Neuronal stem cell (in vitro differentiated cells): ENCODE results near the gene SRSF10.
"Not testable (repeated sequence)": the region's sequence is repeated elsewhere in the genome, so short reads cannot be mapped to it uniquely, and the experiment has no call there.

ENCODE experiments used
- DNase-seq: peaks from one replicate; pipeline ENCODE4 v3.0.0-alpha.2; 2013; ENCODE audit warnings: low spot score
- H2AFZ ChIP-seq: one replicate; pipeline ENCODE4 v1.6.1; 2013; ENCODE audit warnings: mild to moderate bottlenecking, low read length, inconsistent platforms
- H2AK5ac ChIP-seq: 2 replicates; pipeline ENCODE4 v1.6.1; 2013; ENCODE audit warnings: low read depth, mild to moderate bottlenecking, inconsistent platforms, low read length, moderate library complexity, mixed read lengths
- H2BK120ac ChIP-seq: 2 replicates; pipeline ENCODE4 v1.6.1; 2013; ENCODE audit warnings: low read depth, mild to moderate bottlenecking, inconsistent platforms, low read length, moderate library complexity, mixed read lengths
- H2BK12ac ChIP-seq: one replicate; pipeline ENCODE4 v1.6.1; 2013; ENCODE audit warnings: low read length, inconsistent platforms
- H2BK15ac ChIP-seq: 2 replicates; pipeline ENCODE4 v1.6.1; 2013; ENCODE audit warnings: mild to moderate bottlenecking, low read length, inconsistent platforms, mixed read lengths
- H2BK5ac ChIP-seq: one replicate; pipeline ENCODE4 v1.6.1; 2013; ENCODE audit warnings: inconsistent platforms, mild to moderate bottlenecking, low read length, moderate library complexity
- H3K14ac ChIP-seq: one replicate; pipeline ENCODE4 v1.6.1; 2013; ENCODE audit warnings: low read length, inconsistent platforms
- H3K18ac ChIP-seq: 2 replicates; pipeline ENCODE4 v1.6.1; 2013; ENCODE audit warnings: low read length, inconsistent platforms
- H3K23ac ChIP-seq: 2 replicates; pipeline ENCODE4 v1.6.1; 2013; ENCODE audit warnings: low read depth, mild to moderate bottlenecking, mixed read lengths, low read length, inconsistent platforms; ENCODE audit not compliant: poor library complexity
- H3K27ac ChIP-seq: replicated peaks from 3 replicates; pipeline ENCODE4 v1.5.1; 2013; ENCODE audit warnings: low read length, inconsistent platforms
- H3K27me3 ChIP-seq, 3 experiments: 2 replicates each; pipeline ENCODE4 v1.6.1; 2013; ENCODE audit warnings: low read length in 3 of 3, mild to moderate bottlenecking in 2 of 3, inconsistent platforms in 1 of 3, low read depth in 1 of 3, mixed read lengths in 1 of 3, moderate library complexity in 1 of 3; ENCODE audit not compliant: control insufficient read depth in 3 of 3, insufficient read depth in 3 of 3
- H3K36me3 ChIP-seq, 2 donors: replicated peaks in 1 of 2; 2 replicates each; pipeline ENCODE4 v1.6.1; 2013; ENCODE audit warnings: low read length in 2 of 2; ENCODE audit not compliant: control insufficient read depth in 2 of 2, insufficient read depth in 2 of 2
- H3K4ac ChIP-seq: 2 replicates; pipeline ENCODE4 v1.6.1; 2013; ENCODE audit warnings: inconsistent platforms, mild to moderate bottlenecking, low read length, moderate library complexity
- H3K4me1 ChIP-seq, 2 donors: 1 replicate in 1 of 2; 2 replicates in 1 of 2; pipeline ENCODE4 v1.6.1; 2013; ENCODE audit warnings: low read length in 2 of 2, low read depth in 1 of 2; ENCODE audit not compliant: control insufficient read depth in 2 of 2, insufficient read depth in 1 of 2
- H3K4me2 ChIP-seq: one replicate; pipeline ENCODE4 v1.6.1; 2013; ENCODE audit warnings: mild to moderate bottlenecking, low read length, inconsistent platforms; ENCODE audit not compliant: insufficient read depth, poor library complexity, severe bottlenecking
- H3K4me3 ChIP-seq, 2 donors: 2 replicates each; pipeline ENCODE4 v1.5.1; 2013; ENCODE audit warnings: low read length in 2 of 2, mild to moderate bottlenecking in 2 of 2, inconsistent platforms in 1 of 2, moderate library complexity in 1 of 2
- H3K79me1 ChIP-seq: one replicate; pipeline ENCODE4 v1.6.1; 2013; ENCODE audit warnings: low read depth, mild to moderate bottlenecking, inconsistent platforms, low read length, moderate library complexity
- H3K9ac ChIP-seq: one replicate; pipeline ENCODE4 v1.6.1; 2013; ENCODE audit warnings: mild to moderate bottlenecking, low read depth, low read length, inconsistent platforms; ENCODE audit not compliant: poor library complexity
- H3K9me3 ChIP-seq, 2 donors: replicated peaks in 1 of 2; 2 replicates each; pipeline versions ENCODE3 to v1.6.1; 2013; ENCODE audit warnings: low read length in 2 of 2, mild to moderate bottlenecking in 2 of 2, inconsistent platforms in 1 of 2, low read depth in 1 of 2, mixed read lengths in 1 of 2, moderate library complexity in 1 of 2; ENCODE audit not compliant: control insufficient read depth in 2 of 2, insufficient read depth in 1 of 2
- H4K8ac ChIP-seq: one replicate; pipeline ENCODE4 v1.6.1; 2013; ENCODE audit warnings: low read depth, mild to moderate bottlenecking, inconsistent platforms, low read length, moderate library complexity
- H4K91ac ChIP-seq: one replicate; pipeline ENCODE4 v1.6.1; 2013; ENCODE audit warnings: low read length, low read depth, mild to moderate bottlenecking, inconsistent platforms; ENCODE audit not compliant: poor library complexity
- WGBS, 2 donors: extraction: QIAGEN DNeasy Blood & Tissue Kit; methylation state at CpG; one replicate each; pipeline ENCODE4 v1.1.7; 2013; ENCODE audit warnings: missing lambda C conversion rate in 2 of 2, mixed read lengths in 1 of 2; ENCODE audit not compliant: insufficient read length in 2 of 2, insufficient replicate concordance in 1 of 2; ENCODE audit errors: extremely low coverage in 2 of 2; 5-methylcytosine and 5-hydroxymethylcytosine counted together

SRSF10 gene

GRCh38 chr1:24015221-24016210 is 35.4 kb upstream of the SRSF10 start:
- WGBS, 2 donors = no CpG with 5 or more reads among the region's 6 CpGs
- no peak overlapping the region for H3K27ac ChIP-seq

GRCh38 chr1:24012878-24013277 is 32.8 kb upstream of the SRSF10 start:
- H3K9me3 ChIP-seq, H3K14ac ChIP-seq, H2BK120ac ChIP-seq, H3K27ac ChIP-seq, DNase-seq, H3K18ac ChIP-seq, H3K23ac ChIP-seq, H3K79me1 ChIP-seq, H2BK15ac ChIP-seq, H2BK5ac ChIP-seq, H2AFZ ChIP-seq, H4K91ac ChIP-seq, H3K4me2 ChIP-seq, H3K9ac ChIP-seq, H3K4me3 ChIP-seq, H2AK5ac ChIP-seq, H2BK12ac ChIP-seq, H3K27me3 ChIP-seq, H3K4ac ChIP-seq, H3K36me3 ChIP-seq, H3K4me1 ChIP-seq, H4K8ac ChIP-seq: not testable (repeated sequence)
- no CpG with 5 or more reads among the region's 8 CpGs for WGBS, 2 donors

More at GRCh38 chr1:24015221-24016210, 35.4 kb upstream of the SRSF10 start:
- Histone ChIP-seq H3K4me3 (no peak overlapping the region), H2BK15ac (no peak overlapping the region), H3K27me3 (peaks cover 0 to 2% (median 0%) of the 10 kb centered on the region in 3 experiments), H2BK5ac (no peak overlapping the region), H4K91ac (no peak overlapping the region), H3K9me3 (no peaks in the 10 kb centered on the region), H3K23ac (no peak overlapping the region), H2AK5ac (no peak overlapping the region), H3K9ac (no peak overlapping the region), H3K4me1 (peaks cover 6 to 7% of the 10 kb centered on the region in 2 donors), H3K14ac (no peak overlapping the region), H3K18ac (no peak overlapping the region), H2BK12ac (no peak overlapping the region), H3K36me3 (no peaks in the 10 kb centered on the region), H2AFZ (no peak overlapping the region), H3K4ac (no peak overlapping the region), H2BK120ac (no peak overlapping the region), H3K79me1 (no peaks in the 10 kb centered on the region), H4K8ac (no peak overlapping the region), H3K4me2 (no peak overlapping the region)
- no peak for DNase-seq

GRCh38 chr1:24010650-24011049 is 30.5 kb upstream of the SRSF10 start:
- Histone ChIP-seq H4K91ac (no peak overlapping the region), H3K79me1 (no peaks in the 10 kb centered on the region), H3K4me1 (no peaks in the 10 kb centered on the region), H3K9ac (no peak overlapping the region), H3K18ac (no peak overlapping the region), H2BK12ac (no peak overlapping the region), H3K27ac (no peak overlapping the region), H2BK120ac (no peak overlapping the region), H2BK5ac (no peak overlapping the region), H3K4me3 (no peak overlapping the region), H2AFZ (no peak overlapping the region), H3K4ac (no peak overlapping the region), H3K14ac (no peak overlapping the region), H3K27me3 (peaks cover 0 to 2% (median 0%) of the 10 kb centered on the region in 3 experiments), H2AK5ac (no peak overlapping the region), H2BK15ac (no peak overlapping the region), H3K36me3 (no peaks in the 10 kb centered on the region), H4K8ac (no peak overlapping the region), H3K4me2 (no peak overlapping the region), H3K23ac (no peak overlapping the region), H3K9me3 (no peaks in the 10 kb centered on the region)
- DNase-seq = no peak
- WGBS, 2 donors = 100% methylated on average over 2 of the region's 5 CpGs; no CpG with 5 or more reads in 1 of the 2 donors

- H2BK12ac ChIP-seq = no peak overlapping the region
- no peak overlapping the region for H3K9ac ChIP-seq
- H2BK5ac ChIP-seq = no peak overlapping the region
- WGBS, 2 donors = no CpG with 5 or more reads among the region's 1 CpG
- H2AK5ac ChIP-seq = no peak overlapping the region
- H3K79me1 ChIP-seq = no peaks in the 10 kb centered on the region
- H2BK120ac ChIP-seq = no peak overlapping the region
- no peak overlapping the region for H4K91ac ChIP-seq
- H3K27me3 ChIP-seq = no peaks in the 10 kb centered on the region
- no peaks in the 10 kb centered on the region for H3K9me3 ChIP-seq
- no peak for DNase-seq
- no peak overlapping the region for H3K4ac ChIP-seq
- H3K4me3 ChIP-seq = no peak overlapping the region
- no peak overlapping the region for H3K14ac ChIP-seq
- H3K18ac ChIP-seq = no peak overlapping the region
- no peak overlapping the region for H3K4me2 ChIP-seq
- H3K27ac ChIP-seq = no peak overlapping the region
- no peak overlapping the region for H2AFZ ChIP-seq
- no peaks in the 10 kb centered on the region for H3K4me1 ChIP-seq
- H2BK15ac ChIP-seq = no peak overlapping the region
- H3K23ac ChIP-seq = no peak overlapping the region
- no peak overlapping the region for H4K8ac ChIP-seq
- no peaks in the 10 kb centered on the region for H3K36me3 ChIP-seq
These were observed 29.3 kb upstream of the SRSF10 start for GRCh38 chr1:24009406-24009805.
